ENCODE measurements around the gene EFNA2.

GRCh38 chr19:1322198-1322981 lies 36.7 kb downstream of the EFNA2 start:
- no peak for TF ChIP-seq CTCF (IDR thresholded peaks at IDR 0.05)
- no peak for TF ChIP-seq POLR2A (IDR thresholded peaks at IDR 0.05)
- no peak for TF ChIP-seq EP300 (IDR thresholded peaks at IDR 0.05)

All from stomach (tissue), 4 donors.